Stomach (tissue), 4 donors: Measurements from ENCODE around the gene MTMR2.

Source experiments
- CTCF ChIP-seq, 7 experiments: fragments of 450-650 bp in 4 of 7; fragments of 200-600 bp in 3 of 7; sonication (generic) in 3 of 7; IDR thresholded peaks; one replicate each; pipeline ENCODE4 v1.5.1; 2016 to 2019; ENCODE audit warnings: antibody characterized with exemption in 7 of 7, control low read depth in 2 of 7, mild to moderate bottlenecking in 1 of 7
- EP300 ChIP-seq: sonication (generic); formaldehyde crosslinking; IDR thresholded peaks from one replicate; pipeline ENCODE4 v1.6.1; 2017; ENCODE audit warnings: antibody characterized with exemption
- POLR2A ChIP-seq, 4 donors: fragments of 450-650 bp; IDR thresholded peaks; one replicate each; pipeline ENCODE4 v1.6.1; 2016; ENCODE audit warnings: antibody characterized with exemption in 4 of 4, control low read depth in 2 of 4, mild to moderate bottlenecking in 1 of 4, moderate library complexity in 1 of 4
- POLR2AphosphoS5 ChIP-seq, 3 donors: sonication (generic); formaldehyde crosslinking; IDR thresholded peaks; one replicate each; pipeline ENCODE4 v1.6.1; 2016; ENCODE audit warnings: antibody characterized with exemption in 3 of 3

DNA sequence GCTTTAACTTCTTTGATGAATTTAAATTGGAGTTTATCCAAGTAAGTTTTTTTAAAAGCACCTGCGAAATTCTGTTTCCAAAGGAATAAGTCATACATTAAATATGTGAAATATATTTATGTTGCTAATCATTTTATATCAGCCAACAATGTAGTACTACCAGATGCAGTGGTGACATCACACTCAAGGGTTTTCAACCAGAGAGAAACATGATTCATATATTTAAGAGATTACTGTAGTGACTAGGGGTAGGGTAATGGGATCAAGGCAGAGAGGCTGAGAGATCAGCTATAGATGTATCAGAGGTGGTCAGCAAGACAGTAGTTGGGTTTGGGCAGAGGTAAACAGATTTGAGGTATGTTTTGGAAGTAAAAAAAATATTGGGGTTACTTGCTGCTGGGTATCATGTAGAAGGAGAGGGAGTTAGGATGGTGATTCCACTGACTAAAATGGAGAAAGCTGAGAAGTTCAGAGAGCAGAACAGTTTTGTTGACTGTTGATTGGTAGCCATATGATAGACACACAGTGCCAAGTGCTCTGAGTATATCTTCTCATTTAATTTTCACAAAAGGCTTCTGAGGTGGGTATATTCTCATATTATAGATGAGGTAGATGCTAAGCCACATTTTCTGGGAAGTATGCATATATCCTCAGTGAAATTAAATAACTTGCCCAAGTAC is 94.2 kb downstream of the MTMR2 start:
- TF ChIP-seq CTCF (IDR thresholded peaks at IDR 0.05): no peak
- TF ChIP-seq POLR2A (IDR thresholded peaks at IDR 0.05): no peak
- no peak for TF ChIP-seq EP300
- TF ChIP-seq POLR2AphosphoS5 (IDR thresholded peaks at IDR 0.05): no peak
